ENCODE data around the gene KCNJ10. TPM values are rescaled to one million over a fixed set of nuclear protein-coding genes. Genes with fewer than 3 reads are reported as not detected.

Gene KCNJ10
- total RNA-seq, 2 donors from 2014 or later: not detected

GRCh38 chr1:160104486-160104885, 34.5 kb upstream of the KCNJ10 start:
- Histone ChIP-seq H3K27me3 (replicated peaks; ENCODE audit: insufficient read depth) (no peaks in the 10 kb centered on the region), H3K4me1 (ENCODE audit: control insufficient read depth in 1 of 2, low read depth in 2 of 2) (peaks cover 13 to 53% of the 10 kb centered on the region in 2 donors), H3K4me3 (no peak overlapping the region), H3K9me3 (no peaks in the 10 kb centered on the region), H3K27ac (peak overlapping the region; percentile 45 to 46), H3K36me3 (no peaks in the 10 kb centered on the region)
- TF ChIP-seq CTCF (IDR thresholded peaks at IDR 0.05): no peak
- ATAC-seq (ENCODE audit: insufficient number of reproducible peaks, low FRiP score, low read depth) (no peak), DNase-seq (ENCODE audit: low spot score) (no peak)

- Histone ChIP-seq H3K36me3 (no peaks in the 10 kb centered on the region), H3K27ac (peak overlapping the region; percentile 41 to 45), H3K27me3 (replicated peaks; ENCODE audit: insufficient read depth) (no peaks in the 10 kb centered on the region), H3K4me1 (ENCODE audit: control insufficient read depth in 1 of 2, low read depth in 2 of 2) (peaks cover 17 to 52% of the 10 kb centered on the region in 2 donors), H3K4me3 (no peak overlapping the region), H3K9me3 (no peaks in the 10 kb centered on the region)
- TF ChIP-seq CTCF (IDR thresholded peaks at IDR 0.05): no peak
- DNase-seq (ENCODE audit: low spot score): no peak
- ATAC-seq (ENCODE audit: insufficient number of reproducible peaks, low FRiP score, low read depth): no peak
Observed at GRCh38 chr1:160103658-160104408, 33.9 kb upstream of the KCNJ10 start.

GRCh38 chr1:160101717-160102522, 32.0 kb upstream of the KCNJ10 start:
- Histone ChIP-seq H3K4me1 (ENCODE audit: control insufficient read depth in 1 of 2, low read depth in 2 of 2) (peaks cover 24 to 61% of the 10 kb centered on the region in 2 donors), H3K4me3 (no peak overlapping the region)

GRCh38 chr1:160101037-160101716, 31.2 kb upstream of the KCNJ10 start:
- no peaks in the 10 kb centered on the region for H3K36me3 ChIP-seq
- H3K4me3 ChIP-seq: peak overlapping the region; percentile 37
- peak; percentile 61 for DNase-seq (ENCODE audit: low spot score)
- H3K4me1 ChIP-seq (ENCODE audit: control insufficient read depth in 1 of 2, low read depth in 2 of 2): peaks cover 31 to 68% of the 10 kb centered on the region in 2 donors
- no peaks in the 10 kb centered on the region for H3K27me3 ChIP-seq (replicated peaks; ENCODE audit: insufficient read depth)
- peak overlapping the region; percentile 42 to 98 for H3K27ac ChIP-seq
- ATAC-seq (ENCODE audit: insufficient number of reproducible peaks, low FRiP score, low read depth): peak; percentile 17
- H3K9me3 ChIP-seq: no peaks in the 10 kb centered on the region
- TF ChIP-seq CTCF (IDR thresholded peaks at IDR 0.05): peak; percentile 97

More at GRCh38 chr1:160101717-160102522, 32.0 kb upstream of the KCNJ10 start:
- DNase-seq (ENCODE audit: low spot score): no peak
- Histone ChIP-seq H3K36me3 (no peaks in the 10 kb centered on the region), H3K9me3 (no peaks in the 10 kb centered on the region), H3K27me3 (replicated peaks; ENCODE audit: insufficient read depth) (no peaks in the 10 kb centered on the region), H3K27ac (peak overlapping the region; percentile 42 to 98)
- TF ChIP-seq CTCF (IDR thresholded peaks at IDR 0.05): no peak
- no peak for ATAC-seq (ENCODE audit: insufficient number of reproducible peaks, low FRiP score, low read depth)

All from thoracic aorta (tissue), 2 donors.